DOHH2 (cell line): ENCODE data around the gene DMAC1.

Experiments
- H3F3A ChIP-seq: fragments of 200-600 bp; sonication (generic), shearing (Covaris generic); 2 replicates; pipeline ENCODE4 v1.6.0; 2016; ENCODE audit warnings: antibody characterized with exemption, mild to moderate bottlenecking; ENCODE audit not compliant: control insufficient read depth, insufficient read depth
- H3K27ac ChIP-seq: fragments of 200-600 bp; sonication (generic); 2 replicates; pipeline ENCODE4 v1.5.1; 2014; ENCODE audit warnings: low read depth, mild to moderate bottlenecking, low read length, moderate library complexity
- H3K27me3 ChIP-seq: fragments of 200-600 bp; sonication (generic); 2 replicates; pipeline ENCODE4 v1.6.1; 2014; ENCODE audit warnings: mild to moderate bottlenecking, low read length, mixed read lengths; ENCODE audit not compliant: control insufficient read depth
- H3K36me3 ChIP-seq: fragments of 200-600 bp; sonication (generic); 2 replicates; pipeline ENCODE4 v1.6.1; 2014; ENCODE audit warnings: mild to moderate bottlenecking, low read length, moderate library complexity, mixed read lengths; ENCODE audit not compliant: control insufficient read depth
- H3K4me1 ChIP-seq: fragments of 200-600 bp; sonication (generic); 2 replicates; pipeline ENCODE4 v1.6.1; 2014; ENCODE audit warnings: mild to moderate bottlenecking, low read length, mixed read lengths; ENCODE audit not compliant: control insufficient read depth
- H3K4me2 ChIP-seq: fragments of 200-600 bp; sonication (generic); 2 replicates; pipeline ENCODE4 v1.6.0; 2014; ENCODE audit warnings: mild to moderate bottlenecking, low read length, moderate library complexity
- H3K4me3 ChIP-seq: fragments of 200-600 bp; sonication (generic); 2 replicates; pipeline ENCODE4 v1.5.1; 2014; ENCODE audit warnings: mild to moderate bottlenecking, low read length, mixed read lengths
- H3K79me2 ChIP-seq: fragments of 200-600 bp; sonication (generic); 2 replicates; pipeline ENCODE4 v1.6.1; 2014; ENCODE audit warnings: mild to moderate bottlenecking, low read length, mixed read lengths; ENCODE audit not compliant: control insufficient read depth
- H3K9me2 ChIP-seq: fragments of 200-600 bp; sonication (generic); replicated peaks from 2 replicates; pipeline ENCODE4 v1.6.1; 2014; ENCODE audit warnings: mild to moderate bottlenecking, low read length, mixed read lengths; ENCODE audit not compliant: control insufficient read depth
- H3K9me3 ChIP-seq: fragments of 200-600 bp; sonication (generic); 2 replicates; pipeline ENCODE4 v1.6.1; 2014; ENCODE audit warnings: antibody characterized with exemption, low read length, mixed read lengths; ENCODE audit not compliant: control insufficient read depth, insufficient read depth
- H4K20me1 ChIP-seq: fragments of 200-600 bp; sonication (generic); 2 replicates; pipeline ENCODE4 v1.6.0; 2014; ENCODE audit warnings: low read depth, mild to moderate bottlenecking, antibody characterized with exemption, low read length, moderate library complexity; ENCODE audit not compliant: control insufficient read depth, insufficient read depth
- EZH2phosphoT487 ChIP-seq: fragments of 200-600 bp; sonication (generic); IDR thresholded peaks from 2 replicates; pipeline ENCODE4 v1.6.1; 2017; ENCODE audit warnings: borderline replicate concordance, mild to moderate bottlenecking, antibody characterized with exemption, low read length, moderate library complexity, mixed read lengths
- TF ChIP-seq, protein P1 (sequence below): fragments of 200-600 bp; sonication (generic); IDR thresholded peaks from one replicate; pipeline ENCODE4 v1.5.1; 2014; ENCODE audit warnings: antibody characterized with exemption, mild to moderate bottlenecking, low read depth, low read length; ENCODE audit not compliant: poor library complexity, severe bottlenecking

DMAC1 gene

DNA sequence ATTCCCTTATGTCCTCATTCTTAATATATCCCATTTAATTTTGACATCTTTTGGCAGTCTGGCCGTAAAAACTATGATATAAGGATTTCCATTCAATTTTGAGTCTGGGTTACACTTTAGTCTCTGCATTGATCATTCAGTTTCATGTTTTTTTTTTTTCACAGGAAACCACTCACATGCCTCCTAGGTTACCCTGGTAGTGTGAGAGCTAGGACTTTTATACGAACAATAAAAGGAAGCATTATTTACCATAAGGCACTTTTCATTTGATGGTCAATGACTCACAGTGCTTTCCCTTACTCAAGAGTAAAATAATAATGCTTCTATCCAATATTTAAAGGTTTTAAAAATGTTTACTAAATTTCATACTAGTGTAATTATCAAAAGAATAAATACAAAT, 16.4 kb upstream of the DMAC1 start:
- Histone ChIP-seq H3K4me1 (no peaks in the 10 kb centered on the region), H3K27ac (no peak overlapping the region)

DNA sequence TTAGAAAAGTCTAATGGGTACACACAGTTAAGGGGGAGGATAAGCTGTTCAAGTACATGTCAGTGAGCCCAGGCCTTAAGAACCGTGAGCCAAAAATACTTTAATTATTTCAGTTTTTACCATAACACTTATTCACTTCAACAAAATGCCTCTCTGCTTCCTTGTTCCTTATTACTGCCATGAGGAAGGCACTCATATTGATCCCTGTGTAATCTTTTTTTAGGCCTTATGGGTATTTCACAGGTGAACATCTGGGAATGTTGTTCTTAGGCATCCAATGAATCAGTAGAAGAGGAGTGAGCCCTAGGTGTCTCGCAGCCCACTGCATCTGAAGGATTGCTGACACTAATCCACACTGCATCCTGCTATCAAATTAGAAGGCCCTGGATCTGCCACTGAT, 13.5 kb upstream of the DMAC1 start:
- H3K27ac ChIP-seq, result no peak overlapping the region
- no peaks in the 10 kb centered on the region for H3K36me3 ChIP-seq
- no peaks in the 10 kb centered on the region for H4K20me1 ChIP-seq
- H3K9me2 ChIP-seq, result no peaks in the 10 kb centered on the region
- H3K4me3 ChIP-seq, result no peak overlapping the region
- no peaks in the 10 kb centered on the region for H3K4me1 ChIP-seq
- H3K4me2 ChIP-seq, result no peak overlapping the region
- no peaks in the 10 kb centered on the region for H3K79me2 ChIP-seq
- H3K27me3 ChIP-seq, result no peaks in the 10 kb centered on the region
- TF ChIP-seq, protein P1, sequence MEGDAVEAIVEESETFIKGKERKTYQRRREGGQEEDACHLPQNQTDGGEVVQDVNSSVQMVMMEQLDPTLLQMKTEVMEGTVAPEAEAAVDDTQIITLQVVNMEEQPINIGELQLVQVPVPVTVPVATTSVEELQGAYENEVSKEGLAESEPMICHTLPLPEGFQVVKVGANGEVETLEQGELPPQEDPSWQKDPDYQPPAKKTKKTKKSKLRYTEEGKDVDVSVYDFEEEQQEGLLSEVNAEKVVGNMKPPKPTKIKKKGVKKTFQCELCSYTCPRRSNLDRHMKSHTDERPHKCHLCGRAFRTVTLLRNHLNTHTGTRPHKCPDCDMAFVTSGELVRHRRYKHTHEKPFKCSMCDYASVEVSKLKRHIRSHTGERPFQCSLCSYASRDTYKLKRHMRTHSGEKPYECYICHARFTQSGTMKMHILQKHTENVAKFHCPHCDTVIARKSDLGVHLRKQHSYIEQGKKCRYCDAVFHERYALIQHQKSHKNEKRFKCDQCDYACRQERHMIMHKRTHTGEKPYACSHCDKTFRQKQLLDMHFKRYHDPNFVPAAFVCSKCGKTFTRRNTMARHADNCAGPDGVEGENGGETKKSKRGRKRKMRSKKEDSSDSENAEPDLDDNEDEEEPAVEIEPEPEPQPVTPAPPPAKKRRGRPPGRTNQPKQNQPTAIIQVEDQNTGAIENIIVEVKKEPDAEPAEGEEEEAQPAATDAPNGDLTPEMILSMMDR, result no peak
- TF ChIP-seq EZH2phosphoT487, result no peak
- no peaks in the 10 kb centered on the region for H3F3A ChIP-seq
- no peaks in the 10 kb centered on the region for H3K9me3 ChIP-seq

More for the DNA sequence above, 16.4 kb upstream of the DMAC1 start:
- H3K36me3 ChIP-seq, result no peaks in the 10 kb centered on the region
- no peaks in the 10 kb centered on the region for H3K9me3 ChIP-seq
- H4K20me1 ChIP-seq, result no peaks in the 10 kb centered on the region
- no peaks in the 10 kb centered on the region for H3K79me2 ChIP-seq
- H3K27me3 ChIP-seq, result no peaks in the 10 kb centered on the region
- TF ChIP-seq, protein P1, result no peak
- no peak for TF ChIP-seq EZH2phosphoT487
- no peaks in the 10 kb centered on the region for H3F3A ChIP-seq
- H3K9me2 ChIP-seq, result no peaks in the 10 kb centered on the region
- H3K4me2 ChIP-seq, result no peak overlapping the region
- no peak overlapping the region for H3K4me3 ChIP-seq

DNA sequence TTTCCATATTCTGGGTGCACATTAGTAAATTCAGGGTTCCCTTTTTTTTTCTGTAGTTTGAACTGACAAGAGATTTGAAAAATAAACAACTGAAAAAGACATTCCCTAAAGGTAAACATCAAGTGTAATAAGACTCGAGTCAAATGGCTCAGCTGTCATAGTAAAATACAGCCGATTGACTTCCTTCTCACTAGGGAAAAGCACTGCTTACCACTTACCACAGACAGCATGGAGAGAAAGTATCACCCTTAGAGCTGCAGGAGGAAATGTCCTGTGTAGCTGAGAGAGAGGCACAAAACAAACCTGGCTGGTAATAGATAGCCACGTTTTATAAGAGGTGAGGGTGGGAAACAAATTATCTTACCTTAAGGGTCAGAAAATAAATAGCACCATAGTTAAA, 12.1 kb upstream of the DMAC1 start:
- Histone ChIP-seq H3K4me2 (no peak overlapping the region), H3K4me3 (no peak overlapping the region), H3K9me2 (no peaks in the 10 kb centered on the region), H3K4me1 (no peaks in the 10 kb centered on the region), H3K27ac (no peak overlapping the region), H3K36me3 (no peaks in the 10 kb centered on the region), H4K20me1 (no peaks in the 10 kb centered on the region), H3K27me3 (no peaks in the 10 kb centered on the region), H3K79me2 (no peaks in the 10 kb centered on the region), H3F3A (no peaks in the 10 kb centered on the region), H3K9me3 (no peaks in the 10 kb centered on the region)
- TF ChIP-seq, protein P1, result no peak
- no peak for TF ChIP-seq EZH2phosphoT487

DNA sequence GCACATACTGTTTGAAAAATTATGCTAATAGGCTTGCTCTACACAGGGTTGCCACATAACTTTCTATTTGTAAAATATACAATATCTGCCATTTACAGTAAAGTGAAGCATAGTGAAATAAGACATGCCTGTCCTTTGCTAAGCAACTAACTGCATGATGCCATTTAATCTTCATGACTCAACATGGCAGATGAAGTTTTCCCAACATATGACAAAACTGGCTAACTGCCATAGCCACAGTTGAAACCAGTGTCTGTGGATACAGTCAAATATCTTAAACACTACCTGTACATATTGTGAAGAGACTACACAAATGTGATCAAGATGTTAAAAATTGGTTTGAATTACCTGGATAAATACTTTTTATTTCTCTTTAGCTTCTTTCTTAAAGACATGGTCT, 3.1 kb upstream of the DMAC1 start:
- Histone ChIP-seq H3F3A (no peaks in the 10 kb centered on the region), H3K4me2 (no peak overlapping the region), H3K36me3 (peaks cover 7% of the 10 kb centered on the region), H3K27me3 (no peaks in the 10 kb centered on the region), H3K4me3 (no peak overlapping the region), H3K79me2 (peaks cover 17% of the 10 kb centered on the region), H3K9me3 (no peaks in the 10 kb centered on the region), H3K4me1 (peaks cover 10% of the 10 kb centered on the region), H3K9me2 (no peaks in the 10 kb centered on the region), H3K27ac (no peak overlapping the region), H4K20me1 (no peaks in the 10 kb centered on the region)
- TF ChIP-seq, protein P1, result no peak
